NCI-H2196 (cell line): Measurements from ENCODE around the gene GJD3.
"Not testable (repeated sequence)": the region's sequence is repeated elsewhere in the genome, so short reads cannot be mapped to it uniquely, and the experiment has no call there.

Experiments used
- DNase-seq: peaks from one replicate; lab custom pipeline; 2025; ENCODE audit not compliant: unreplicated experiment; lab: John Stamatoyannopoulos, UW

Gene GJD3

DNA sequence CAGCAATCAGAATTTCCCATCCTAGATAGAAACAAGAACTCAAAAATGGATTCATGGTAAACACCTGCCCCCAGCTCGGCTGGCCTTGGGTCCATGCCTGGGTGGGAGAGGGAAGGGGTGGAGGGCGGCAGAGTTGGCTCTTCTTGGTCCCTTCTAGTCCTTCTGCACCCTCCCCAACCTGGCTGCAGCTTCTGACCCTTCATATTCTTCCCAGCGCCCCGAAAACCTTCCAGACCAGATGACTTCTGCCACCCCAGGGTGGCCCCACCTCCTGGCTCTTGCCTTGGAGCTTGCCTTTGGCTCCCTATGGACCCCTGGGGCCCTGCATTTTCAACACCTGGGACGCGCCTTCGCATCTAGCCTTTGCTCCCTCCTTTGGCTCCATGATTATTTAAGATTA is 5.4 kb upstream of the GJD3 start:
- no peak for DNase-seq

DNA sequence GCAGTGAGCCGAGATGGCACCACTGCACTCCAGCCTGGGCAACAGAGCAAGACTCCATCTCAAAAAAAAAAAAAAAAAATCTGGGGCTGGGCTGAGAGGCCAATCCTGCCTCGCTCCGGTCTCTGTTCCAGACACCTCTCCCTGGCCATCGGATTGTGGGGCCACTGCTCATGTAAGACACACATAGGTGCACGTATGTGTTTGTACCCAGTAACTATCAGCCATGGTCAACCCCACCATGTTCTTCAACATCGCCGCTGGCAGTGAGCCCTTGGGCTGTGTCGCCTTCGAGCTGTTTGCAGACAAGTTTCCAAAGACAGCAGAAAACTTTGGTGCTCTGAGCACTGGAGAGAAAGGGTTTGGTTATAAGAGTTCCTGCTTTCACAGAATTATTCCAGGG is 3.2 kb upstream of the GJD3 start:
- DNase-seq, result not testable (repeated sequence)

DNA sequence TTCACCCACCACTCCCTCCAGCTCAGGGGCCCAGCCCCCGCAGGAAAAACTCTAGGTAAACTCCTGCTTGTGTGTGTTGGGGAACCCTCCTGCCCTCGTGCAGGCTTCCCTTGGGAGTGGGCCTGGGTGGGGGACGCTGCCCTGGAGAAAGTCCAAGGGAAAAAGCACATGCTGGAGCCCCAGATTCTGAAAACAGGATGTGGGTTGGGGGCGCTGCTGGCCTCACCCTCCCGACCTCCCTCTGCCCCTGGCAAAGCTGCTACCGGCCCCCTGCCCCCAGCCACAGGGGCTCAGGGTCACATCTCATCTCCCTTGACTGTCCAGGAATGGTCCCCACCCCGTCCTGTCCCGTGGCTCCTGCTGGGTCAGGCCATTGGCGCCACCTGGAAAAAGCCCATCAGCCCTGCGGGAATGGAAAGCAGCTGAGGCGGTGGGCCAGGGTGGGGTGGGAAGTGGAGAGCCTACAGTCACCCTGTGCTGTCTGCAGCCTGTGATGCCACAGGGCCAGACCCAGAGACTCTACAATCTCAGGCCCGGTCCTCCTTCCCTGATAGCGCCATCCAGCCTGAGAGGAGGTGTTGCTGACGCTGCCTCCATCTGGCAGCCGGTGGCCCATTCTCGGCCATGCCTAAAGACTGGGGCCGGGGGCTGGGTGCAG is 2.5 kb upstream of the GJD3 start:
- DNase-seq, result no peak

DNA sequence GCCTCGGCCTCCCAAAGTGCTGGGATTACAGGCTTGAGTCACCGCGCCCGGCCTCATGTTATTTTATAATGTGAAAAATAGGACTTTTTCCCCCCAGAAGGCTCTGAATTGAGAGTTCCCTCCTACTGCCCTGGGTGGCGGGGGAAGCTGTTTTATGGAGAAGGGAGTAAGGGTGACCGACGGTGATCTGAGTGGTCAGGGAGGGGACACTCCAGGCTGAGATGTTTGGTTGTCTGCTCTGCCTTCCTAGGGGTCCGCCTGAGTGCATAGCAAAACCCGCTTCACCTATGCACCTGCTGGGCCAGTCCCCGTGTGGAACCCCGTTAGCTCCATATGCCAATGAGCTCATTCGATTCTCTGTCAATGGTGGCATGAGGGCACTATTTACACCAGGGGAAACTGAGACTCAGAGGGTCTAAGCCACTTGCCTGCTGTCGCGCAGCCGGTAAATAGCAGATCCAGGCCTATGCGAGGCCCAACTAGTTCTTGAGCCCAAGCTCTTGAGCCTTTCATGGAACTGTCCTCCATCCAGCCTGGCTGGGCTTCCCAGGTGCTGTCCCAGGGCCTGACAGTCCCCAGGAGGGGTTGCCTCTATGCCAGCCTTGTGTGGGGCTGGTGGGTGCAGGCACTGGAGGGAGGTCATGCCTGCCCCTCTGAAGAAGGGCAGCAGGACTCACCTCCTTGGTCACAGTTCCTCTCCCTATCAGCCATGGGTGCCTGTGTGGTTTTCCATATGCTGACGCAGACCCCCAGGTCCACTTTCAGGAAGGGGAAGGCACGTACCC is 1.7 kb upstream of the GJD3 start:
- DNase-seq, result no peak

DNA sequence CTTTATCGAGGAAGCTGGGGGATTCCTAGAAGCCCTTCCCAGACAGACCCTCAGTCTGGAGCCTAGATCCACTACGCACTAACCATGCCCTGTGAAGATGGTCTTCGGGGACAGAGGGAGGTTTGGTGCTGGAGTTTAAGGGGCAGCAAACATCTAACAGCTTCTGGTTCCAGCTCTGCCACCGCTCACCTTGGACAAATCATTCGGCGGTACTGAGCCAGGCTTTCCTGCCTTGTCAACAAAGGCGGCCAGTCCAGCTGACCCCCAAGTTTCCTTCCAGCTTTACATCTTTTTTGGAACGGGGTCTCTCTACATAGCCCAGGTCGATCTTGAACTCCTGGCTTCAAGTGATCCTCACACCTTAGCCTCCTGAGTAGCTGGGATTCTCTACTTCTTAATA is 369 bp upstream of the GJD3 start:
- no peak for DNase-seq

DNA sequence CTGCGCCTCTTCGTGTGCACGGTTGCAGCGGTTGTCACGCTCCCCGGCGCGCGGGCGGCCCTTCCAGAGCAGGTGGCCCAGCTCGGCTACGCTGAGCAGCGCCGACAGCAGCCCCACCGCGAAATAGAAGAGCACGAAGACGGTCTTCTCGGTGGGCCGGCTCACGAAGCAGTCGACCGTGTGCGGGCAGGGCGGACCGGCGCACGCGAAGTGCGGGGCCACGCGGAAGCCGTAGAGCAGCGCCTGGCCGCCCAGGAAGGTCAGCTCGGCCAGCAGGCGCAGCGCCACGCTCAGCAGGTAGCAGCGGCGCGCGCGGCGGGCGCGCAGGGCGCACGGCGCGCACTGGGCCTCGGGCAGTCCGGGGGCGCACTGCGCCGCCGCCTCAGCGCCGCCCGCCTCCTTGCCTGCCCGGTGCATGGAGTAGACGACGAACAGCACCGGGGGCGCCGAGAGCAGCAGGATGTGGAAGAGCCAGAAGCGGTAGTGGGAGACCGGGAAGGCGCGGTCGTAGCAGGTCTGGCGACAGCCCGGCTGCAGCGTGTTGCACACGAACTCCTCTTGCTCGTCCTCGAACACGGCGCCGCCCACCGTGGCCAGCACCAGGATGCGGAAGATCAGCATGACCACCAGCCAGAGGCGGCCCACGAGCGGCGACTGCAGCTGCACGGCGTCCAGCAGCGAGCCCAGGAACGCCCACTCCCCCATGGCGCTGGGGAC is 1.3 kb downstream of the GJD3 start:
- no peak for DNase-seq

DNA sequence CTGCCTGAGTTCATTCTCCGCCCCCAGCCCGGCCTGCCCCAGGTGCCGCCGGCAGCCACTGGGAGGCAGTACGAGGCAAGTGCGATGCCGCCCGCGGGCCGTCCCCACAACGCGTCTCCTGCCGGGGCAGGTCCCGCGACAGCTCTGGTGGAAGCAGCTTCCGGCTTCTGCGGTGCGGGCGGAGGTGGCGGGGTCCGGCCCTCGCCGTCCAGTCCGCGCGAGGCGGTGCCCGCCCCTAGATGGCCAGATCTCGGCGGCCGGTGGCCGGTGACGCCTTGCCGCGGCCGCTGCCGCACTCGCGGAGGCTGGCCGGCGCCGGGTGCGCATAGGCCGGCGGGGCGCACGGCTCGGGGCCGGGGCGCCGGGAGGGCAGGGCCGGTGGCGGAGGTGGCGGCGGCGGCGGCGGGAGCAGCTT is 1.8 kb downstream of the GJD3 start:
- peak; percentile 60 for DNase-seq

DNA sequence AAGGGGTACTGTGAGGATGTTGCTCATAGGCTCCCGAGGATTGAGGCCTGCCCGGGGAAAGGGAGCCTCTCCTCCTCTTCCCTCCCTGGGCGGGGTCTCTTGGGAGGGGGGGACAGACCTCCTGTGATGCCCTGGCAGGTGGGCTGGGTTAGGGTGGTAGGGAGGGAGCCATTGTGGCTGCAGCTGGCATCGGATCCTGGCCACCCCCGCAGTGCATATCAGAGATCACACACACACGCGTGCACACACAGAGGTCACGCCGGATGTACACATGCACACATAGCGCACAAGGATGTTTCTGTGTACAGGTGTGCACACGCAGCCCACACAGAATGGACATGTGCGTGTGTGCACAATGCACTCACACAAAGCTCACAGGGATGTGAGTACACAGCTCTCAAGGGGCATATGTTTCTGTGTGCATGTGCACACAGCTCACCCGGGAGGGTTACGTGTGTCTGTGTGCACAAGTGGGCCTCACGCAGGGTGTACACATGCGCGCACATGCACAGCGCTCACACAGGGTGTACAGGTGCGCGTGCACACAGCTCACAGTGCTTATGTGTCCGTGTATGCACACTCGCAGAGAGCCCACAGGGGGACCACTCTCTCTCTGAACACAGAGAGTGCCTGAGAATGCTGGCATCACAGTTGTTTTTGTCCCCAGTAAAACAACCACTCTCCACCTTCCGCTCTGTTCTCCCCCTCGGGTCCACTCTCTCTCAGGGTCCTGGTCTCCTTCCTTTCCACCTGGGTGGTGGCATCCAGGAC is 2.4 kb downstream of the GJD3 start:
- no peak for DNase-seq

DNA sequence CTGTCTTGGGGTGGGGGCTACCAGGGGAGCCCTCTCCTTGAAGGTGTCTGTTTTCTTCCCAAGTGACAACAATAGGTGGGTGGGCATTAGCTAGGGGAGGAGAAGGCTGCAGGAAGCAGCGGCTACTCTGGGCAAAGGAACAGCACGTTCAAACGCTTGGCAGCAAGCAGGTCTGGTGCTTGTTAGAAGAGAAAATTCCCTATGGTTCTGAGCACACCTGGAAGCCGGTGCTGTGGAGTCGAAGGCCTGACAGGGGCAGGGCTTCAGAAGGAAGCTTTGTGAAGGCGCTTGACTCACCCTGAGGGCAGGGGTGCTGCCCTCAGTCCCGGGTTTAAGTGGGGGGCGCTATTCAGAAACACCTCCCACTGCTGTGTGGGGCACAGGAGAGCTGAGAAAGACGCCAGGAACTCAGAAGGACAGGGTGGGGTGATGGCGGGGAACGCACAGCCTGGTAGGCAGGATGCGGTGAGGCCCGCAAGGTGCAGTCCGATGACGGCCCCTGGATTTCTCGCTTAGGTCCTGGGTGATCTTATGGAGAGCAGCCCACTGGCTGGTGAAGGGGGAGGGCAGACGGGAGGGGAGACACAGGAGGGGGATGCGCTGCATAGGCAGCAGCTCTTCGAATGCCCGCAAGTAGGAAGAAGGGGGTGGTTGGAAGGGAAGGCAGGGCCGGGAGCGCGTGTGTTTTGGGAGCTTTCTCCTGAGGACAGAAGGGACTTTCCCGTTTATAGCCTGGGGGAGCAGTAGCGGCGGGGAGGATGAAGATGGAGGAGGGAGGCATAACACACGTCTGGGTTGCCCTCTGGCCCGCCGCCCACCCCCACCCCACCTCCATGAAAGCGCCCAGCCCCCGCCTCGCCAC is 3.2 kb downstream of the GJD3 start:
- DNase-seq, result no peak

DNA sequence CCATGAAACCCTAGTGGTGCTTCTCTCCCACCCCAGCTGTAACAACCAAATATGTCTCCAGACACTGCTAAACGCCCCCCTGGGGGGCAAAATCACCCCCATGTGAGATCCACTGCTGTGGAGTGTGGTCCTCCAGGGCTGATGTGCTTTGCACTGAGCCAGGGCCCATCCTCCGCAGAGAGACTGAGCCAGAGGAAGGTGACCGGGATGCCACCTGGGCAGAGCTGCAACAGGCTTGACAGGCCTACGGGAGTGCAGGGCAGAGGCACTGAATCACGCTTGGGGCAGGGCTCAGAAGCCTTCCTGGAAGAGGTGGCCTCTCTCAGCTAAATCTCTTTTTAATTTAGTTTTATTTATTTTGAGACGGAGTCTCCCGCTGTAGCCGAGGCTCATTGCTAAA is 4.4 kb downstream of the GJD3 start:
- no peak for DNase-seq

DNA sequence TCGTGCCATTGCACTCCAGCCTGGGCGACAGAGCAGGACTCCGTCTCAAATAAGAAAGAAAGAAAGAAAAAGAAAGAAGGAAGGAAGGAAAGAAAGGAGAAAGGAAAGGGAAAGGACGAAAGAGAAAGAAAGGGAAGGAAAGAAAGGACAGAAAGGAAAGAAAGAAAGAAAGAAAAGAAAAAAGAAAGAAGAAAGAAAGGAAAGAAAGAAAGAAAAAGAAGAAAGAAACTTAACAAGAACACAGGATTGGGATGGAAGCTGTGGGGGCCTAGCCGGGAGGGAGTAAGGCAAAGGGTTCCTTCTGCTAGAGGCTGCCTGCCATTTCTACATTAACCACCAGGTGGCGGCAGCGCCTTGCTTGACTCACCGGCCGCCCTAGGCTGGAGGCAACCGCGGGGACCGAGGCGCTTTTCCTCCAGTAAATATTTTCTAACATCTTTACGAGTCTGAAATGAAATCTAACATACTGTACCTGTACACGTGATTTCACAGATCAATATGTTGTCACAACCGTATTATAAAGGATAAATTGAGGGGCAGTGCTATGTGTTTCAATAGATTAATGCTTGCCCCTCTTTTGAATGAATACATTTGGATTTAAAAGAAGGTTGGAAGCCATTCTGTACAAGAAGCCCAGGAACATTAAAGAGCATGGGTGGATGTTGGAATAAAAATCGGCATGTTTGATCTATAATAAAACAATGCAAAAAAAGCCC is 6.1 kb downstream of the GJD3 start:
- peak; percentile 82 for DNase-seq

DNA sequence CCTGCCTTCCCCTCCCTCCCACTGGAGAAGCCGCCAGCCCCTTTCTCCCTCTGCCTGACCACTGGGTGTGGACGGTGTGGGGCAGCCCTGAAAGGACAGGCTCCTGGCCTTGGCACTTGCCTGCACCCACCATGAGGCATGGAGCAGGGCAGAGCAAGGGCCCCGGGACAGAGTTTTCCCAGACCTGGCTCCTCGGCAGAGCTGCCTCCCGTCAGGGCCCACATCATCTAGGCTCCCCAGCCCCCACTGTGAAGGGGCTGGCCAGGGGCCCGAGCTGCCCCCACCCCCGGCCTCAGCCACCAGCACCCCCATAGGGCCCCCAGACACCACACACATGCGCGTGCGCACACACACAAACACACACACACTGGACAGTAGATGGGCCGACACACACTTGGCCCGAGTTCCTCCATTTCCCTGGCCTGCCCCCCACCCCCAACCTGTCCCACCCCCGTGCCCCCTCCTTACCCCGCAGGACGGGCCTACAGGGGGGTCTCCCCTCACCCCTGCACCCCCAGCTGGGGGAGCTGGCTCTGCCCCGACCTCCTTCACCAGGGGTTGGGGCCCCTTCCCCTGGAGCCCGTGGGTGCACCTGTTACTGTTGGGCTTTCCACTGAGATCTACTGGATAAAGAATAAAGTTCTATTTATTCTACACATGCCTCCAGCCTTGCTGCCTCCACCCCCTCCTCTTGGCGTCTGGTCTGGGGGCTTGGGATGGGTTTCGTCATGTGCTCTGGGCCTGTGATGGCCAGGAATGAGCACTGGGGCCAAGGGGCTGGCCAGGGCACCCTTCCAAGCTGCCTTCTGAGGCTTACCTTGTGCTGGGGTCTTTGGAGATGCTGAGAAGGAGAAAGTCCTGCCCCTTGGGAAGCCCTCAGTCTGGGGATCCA is 7.3 kb downstream of the GJD3 start:
- no peak for DNase-seq

DNA sequence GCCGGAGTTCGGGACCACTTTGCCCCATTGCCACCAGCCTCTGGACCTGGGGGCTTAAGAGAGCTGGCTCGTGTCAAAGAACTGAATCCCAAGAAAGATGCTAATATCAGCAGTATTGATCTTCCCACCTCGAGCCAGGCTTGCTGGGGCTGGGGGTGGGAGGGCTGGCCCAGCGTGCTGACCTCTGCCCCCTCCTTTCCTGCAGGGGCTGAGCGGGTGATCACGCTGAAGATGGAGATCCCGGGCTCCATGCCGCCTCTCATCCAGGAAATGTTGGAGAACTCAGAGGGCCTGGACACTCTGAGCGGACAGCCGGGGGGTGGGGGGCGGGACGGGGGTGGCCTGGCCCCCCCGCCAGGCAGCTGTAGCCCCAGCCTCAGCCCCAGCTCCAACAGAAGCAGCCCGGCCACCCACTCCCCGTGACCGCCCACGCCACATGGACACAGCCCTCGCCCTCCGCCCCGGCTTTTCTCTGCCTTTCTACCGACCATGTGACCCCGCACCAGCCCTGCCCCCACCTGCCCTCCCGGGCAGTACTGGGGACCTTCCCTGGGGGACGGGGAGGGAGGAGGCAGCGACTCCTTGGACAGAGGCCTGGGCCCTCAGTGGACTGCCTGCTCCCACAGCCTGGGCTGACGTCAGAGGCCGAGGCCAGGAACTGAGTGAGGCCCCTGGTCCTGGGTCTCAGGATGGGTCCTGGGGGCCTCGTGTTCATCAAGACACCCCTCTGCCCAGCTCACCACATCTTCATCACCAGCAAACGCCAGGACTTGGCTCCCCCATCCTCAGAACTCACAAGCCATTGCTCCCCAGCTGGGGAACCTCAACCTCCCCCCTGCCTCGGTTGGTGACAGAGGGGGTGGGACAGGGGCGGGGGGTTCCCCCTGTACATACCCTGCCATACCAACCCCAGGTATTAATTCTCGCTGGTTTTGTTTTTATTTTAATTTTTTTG is 8.5 kb downstream of the GJD3 start:
- DNase-seq, result no peak

DNA sequence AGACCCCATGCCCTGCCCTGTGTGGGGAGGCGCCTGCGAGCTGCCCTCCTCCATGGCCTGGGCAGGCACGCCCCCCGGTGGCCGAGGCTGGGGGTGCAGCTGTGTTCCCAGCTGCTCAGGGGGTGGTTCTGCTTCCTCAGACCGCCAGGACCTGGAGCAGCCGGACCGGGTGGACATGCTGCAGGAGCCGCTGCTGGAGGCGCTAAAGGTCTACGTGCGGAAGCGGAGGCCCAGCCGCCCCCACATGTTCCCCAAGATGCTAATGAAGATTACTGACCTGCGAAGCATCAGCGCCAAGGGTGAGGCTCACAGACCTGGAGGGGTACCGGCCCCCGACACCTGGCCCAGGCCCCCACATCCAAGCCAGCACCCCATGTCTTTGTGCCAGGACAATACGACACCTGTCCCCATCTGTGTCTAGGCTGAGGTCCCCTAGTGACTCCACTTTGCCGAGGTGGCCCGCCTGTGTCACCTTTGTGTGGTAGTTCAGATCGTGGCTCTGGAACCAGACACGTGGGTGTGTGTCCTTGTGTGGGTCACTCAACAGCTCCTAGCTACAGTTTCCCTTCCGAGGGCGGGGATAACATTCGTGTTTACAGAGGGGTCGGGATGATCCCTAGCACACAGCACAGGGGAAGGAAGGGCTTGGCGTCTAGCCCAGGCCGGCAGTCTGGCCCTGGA is 9.3 kb downstream of the GJD3 start:
- DNase-seq, result peak; percentile 40

DNA sequence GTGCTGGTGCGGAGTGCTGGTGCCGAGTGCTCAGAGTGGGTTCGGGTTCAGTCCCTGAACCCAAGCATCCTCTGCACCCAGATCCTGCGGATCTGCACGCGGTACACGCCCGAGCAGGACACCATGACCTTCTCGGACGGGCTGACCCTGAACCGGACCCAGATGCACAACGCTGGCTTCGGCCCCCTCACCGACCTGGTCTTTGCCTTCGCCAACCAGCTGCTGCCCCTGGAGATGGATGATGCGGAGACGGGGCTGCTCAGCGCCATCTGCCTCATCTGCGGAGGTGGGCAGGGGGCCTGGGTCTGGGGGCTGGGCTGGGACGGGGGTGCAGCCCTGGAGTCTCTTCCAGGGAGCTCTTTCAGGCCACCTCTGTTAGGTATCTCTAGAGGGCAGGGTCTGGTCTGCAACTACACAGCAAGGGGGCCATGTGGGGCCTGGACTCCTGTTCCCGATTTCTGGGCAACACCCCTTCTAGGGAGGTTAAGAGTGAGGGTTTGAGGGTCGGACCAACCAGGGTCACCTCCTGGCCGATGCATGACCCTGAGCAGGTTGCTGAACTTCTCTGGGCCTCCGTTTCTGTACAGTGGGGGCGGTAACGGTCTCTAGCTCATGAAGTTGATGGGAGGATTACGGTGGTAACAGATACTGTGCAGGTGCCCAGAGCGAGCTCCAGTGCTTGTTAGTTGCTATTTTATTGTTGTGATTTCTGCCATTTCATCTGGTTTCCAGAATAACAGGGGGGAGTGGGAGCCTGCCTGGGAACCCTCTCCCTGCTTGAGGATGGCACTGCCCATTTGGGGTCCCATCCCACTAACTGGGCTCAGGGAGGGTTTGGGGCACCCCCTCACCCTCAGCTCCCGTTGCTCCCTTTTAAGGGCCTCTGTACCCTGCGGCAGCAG is 10.1 kb downstream of the GJD3 start:
- no peak for DNase-seq

DNA sequence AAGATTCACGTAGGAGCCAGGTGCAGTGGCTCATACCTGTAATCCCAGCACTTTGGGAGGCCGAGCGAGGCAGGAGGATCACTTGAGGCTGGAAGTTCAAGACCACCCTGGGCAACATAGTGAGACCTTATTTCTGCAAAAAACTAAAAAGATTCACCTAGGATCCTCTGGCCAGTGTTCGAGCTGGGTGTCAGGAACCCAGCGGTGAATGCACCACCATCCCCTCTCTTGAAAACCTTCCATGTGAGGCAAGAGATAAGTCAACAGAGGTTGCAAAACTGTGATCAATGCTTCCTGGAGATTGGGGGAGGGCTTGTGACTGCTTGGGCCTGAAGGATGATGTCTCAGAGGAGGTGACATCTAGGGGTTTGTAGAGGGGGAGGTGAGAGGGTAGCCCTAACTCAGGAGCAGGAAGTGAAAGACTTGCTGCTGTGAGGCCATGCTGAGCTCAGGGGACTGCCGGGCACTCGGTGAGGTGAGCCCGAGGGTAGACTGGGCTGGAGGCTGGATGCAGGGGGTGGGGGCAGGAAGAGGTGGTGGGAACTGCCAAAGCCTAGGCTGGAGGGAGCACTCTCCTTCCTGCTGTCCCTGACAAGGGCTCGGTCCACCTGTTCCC is 11.7 kb downstream of the GJD3 start:
- DNase-seq, result no peak
